Measurements from ENCODE around the gene CTNNA3. TPM values are rescaled to one million over a fixed set of nuclear protein-coding genes. Genes with fewer than 3 reads are reported as not detected.

The CTNNA3 gene
- total RNA-seq, 1 donor from 2014 or later, result not detected

DNA sequence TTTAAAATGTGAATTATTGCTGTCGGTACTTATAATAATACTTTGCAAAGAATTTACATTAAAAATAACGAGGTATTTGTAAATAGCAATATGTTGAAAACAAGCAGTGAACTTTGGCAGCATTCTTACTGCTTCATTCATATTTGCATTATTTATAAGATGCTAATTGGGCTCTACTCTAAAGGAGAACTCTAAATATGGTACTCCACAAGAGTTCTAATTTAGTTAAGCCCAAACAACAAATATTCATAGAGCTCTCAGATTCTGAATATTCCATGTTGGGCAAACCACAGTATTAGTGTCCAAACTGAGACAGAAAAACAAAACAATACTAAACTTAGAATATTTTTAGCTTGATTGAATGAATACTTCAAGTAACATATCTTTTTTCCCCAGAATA lies 1674.6 kb downstream of the CTNNA3 start:
- Histone ChIP-seq H3K36me3 (ENCODE audit: control insufficient read depth, insufficient read depth, low read length) (no peaks in the 10 kb centered on the region), H3K4me3 (ENCODE audit: low read depth, low read length) (no peak overlapping the region), H3K27me3 (ENCODE audit: control insufficient read depth, insufficient read depth, low read length) (no peaks in the 10 kb centered on the region)
- TF ChIP-seq, protein P1, sequence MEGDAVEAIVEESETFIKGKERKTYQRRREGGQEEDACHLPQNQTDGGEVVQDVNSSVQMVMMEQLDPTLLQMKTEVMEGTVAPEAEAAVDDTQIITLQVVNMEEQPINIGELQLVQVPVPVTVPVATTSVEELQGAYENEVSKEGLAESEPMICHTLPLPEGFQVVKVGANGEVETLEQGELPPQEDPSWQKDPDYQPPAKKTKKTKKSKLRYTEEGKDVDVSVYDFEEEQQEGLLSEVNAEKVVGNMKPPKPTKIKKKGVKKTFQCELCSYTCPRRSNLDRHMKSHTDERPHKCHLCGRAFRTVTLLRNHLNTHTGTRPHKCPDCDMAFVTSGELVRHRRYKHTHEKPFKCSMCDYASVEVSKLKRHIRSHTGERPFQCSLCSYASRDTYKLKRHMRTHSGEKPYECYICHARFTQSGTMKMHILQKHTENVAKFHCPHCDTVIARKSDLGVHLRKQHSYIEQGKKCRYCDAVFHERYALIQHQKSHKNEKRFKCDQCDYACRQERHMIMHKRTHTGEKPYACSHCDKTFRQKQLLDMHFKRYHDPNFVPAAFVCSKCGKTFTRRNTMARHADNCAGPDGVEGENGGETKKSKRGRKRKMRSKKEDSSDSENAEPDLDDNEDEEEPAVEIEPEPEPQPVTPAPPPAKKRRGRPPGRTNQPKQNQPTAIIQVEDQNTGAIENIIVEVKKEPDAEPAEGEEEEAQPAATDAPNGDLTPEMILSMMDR (IDR thresholded peaks at IDR 0.05; ENCODE audit: insufficient read depth, low read length, severe bottlenecking), result no peak
- DNase-seq (ENCODE audit: low read depth) (no peak), FAIRE-seq (no peak)

DNA sequence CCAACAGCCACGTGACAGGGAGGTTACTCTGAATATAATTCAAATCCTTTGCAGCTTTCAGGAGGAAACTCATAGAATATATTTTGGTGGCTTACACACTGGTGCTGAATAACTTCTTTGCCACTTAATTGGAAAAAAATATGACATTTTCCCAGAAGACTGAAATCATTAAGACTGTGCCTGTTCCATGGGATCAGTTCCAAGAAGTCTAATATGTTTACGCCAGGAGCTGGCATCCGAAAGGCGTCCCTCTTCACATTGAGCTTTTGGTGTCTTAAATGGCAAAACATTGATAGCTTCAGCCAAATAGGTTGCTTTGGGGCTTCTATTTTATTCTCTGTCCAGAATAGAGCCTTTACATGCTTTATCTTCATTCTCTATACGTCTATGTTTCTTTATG lies 1687.8 kb downstream of the CTNNA3 start:
- FAIRE-seq, result no peak

DNA sequence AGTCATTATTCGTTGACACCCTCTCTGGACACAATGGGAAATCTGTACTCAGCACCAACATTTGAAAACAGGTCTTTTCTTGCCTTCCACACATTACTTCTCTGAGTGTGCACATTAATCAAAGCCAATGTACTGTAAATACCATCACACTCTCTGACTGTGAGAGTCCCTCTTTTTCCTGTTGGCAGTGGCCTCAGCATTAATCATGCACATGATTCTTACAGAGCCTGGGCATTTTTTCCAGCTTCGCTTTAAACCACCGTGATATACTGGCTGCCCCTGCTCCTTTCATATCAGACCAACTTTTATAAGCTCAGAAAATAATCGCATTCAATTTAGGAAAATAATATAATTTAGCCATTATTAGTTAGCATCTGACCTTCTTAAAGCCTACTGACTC lies 1689.6 kb downstream of the CTNNA3 start:
- Histone ChIP-seq H3K36me3 (ENCODE audit: control insufficient read depth, insufficient read depth, low read length) (no peaks in the 10 kb centered on the region), H3K27me3 (ENCODE audit: control insufficient read depth, insufficient read depth, low read length) (no peaks in the 10 kb centered on the region), H3K4me3 (ENCODE audit: low read depth, low read length) (no peak overlapping the region)
- no peak for DNase-seq (ENCODE audit: low read depth)
- TF ChIP-seq, protein P1 (IDR thresholded peaks at IDR 0.05; ENCODE audit: insufficient read depth, low read length, severe bottlenecking), result no peak
- FAIRE-seq, result no peak

More for the DNA sequence above, 1687.8 kb downstream of the CTNNA3 start:
- no peak overlapping the region for H3K4me3 ChIP-seq (ENCODE audit: low read depth, low read length)
- H3K27me3 ChIP-seq (ENCODE audit: control insufficient read depth, insufficient read depth, low read length), result no peaks in the 10 kb centered on the region
- TF ChIP-seq, protein P1 (IDR thresholded peaks at IDR 0.05; ENCODE audit: insufficient read depth, low read length, severe bottlenecking), result no peak
- H3K36me3 ChIP-seq (ENCODE audit: control insufficient read depth, insufficient read depth, low read length), result no peaks in the 10 kb centered on the region
- no peak for DNase-seq (ENCODE audit: low read depth)

DNA sequence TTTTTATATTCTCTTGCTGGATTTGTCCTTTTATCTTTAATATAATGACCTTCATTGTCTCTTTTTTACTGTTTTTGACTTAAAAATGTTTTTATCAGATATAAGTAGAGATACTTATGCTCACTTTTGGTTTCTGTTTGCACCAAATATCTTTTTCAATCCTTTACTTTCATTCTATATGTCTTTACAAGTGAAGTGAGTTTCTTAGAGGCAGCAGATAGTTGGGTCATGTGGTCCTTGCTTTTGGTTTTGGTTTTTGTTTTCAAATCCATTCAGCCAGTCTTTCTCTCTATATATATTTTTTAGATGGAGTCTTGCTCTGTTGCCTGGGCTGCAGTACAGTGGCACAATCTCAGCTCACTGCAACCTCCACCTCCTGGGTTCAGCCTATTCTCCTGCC lies 1702.5 kb downstream of the CTNNA3 start:
- no peak for FAIRE-seq

DNA sequence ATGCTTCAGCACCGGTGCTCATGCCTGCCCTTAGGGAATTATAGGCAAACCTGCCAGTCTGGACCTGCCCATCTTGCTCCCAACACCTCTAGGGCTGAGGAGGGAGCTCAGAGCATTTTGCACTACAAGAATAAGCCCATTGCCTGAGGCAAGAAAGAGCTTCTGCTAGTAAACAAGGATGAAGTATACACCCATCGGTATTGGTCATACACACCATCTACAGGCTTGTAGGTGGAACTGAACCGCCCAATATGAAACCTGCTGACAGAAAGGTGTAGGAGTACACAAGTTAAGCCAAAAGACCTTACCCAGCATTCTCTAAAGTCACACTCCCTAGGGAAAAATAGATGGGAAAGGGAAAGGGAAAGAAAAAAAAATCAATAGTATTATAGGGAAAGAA lies 1727.1 kb downstream of the CTNNA3 start:
- DNase-seq (ENCODE audit: low read depth) (no peak), FAIRE-seq (no peak)
- H3K4me3 ChIP-seq (ENCODE audit: low read depth, low read length), result no peak overlapping the region
- TF ChIP-seq, protein P1 (IDR thresholded peaks at IDR 0.05; ENCODE audit: insufficient read depth, low read length, severe bottlenecking), result no peak
- H3K36me3 ChIP-seq (ENCODE audit: control insufficient read depth, insufficient read depth, low read length), result no peaks in the 10 kb centered on the region
- no peaks in the 10 kb centered on the region for H3K27me3 ChIP-seq (ENCODE audit: control insufficient read depth, insufficient read depth, low read length)

More for the DNA sequence above, 1702.5 kb downstream of the CTNNA3 start:
- H3K27me3 ChIP-seq (ENCODE audit: control insufficient read depth, insufficient read depth, low read length), result no peaks in the 10 kb centered on the region
- TF ChIP-seq, protein P1 (IDR thresholded peaks at IDR 0.05; ENCODE audit: insufficient read depth, low read length, severe bottlenecking), result no peak
- no peaks in the 10 kb centered on the region for H3K36me3 ChIP-seq (ENCODE audit: control insufficient read depth, insufficient read depth, low read length)
- no peak overlapping the region for H3K4me3 ChIP-seq (ENCODE audit: low read depth, low read length)
- DNase-seq (ENCODE audit: low read depth), result no peak

DNA sequence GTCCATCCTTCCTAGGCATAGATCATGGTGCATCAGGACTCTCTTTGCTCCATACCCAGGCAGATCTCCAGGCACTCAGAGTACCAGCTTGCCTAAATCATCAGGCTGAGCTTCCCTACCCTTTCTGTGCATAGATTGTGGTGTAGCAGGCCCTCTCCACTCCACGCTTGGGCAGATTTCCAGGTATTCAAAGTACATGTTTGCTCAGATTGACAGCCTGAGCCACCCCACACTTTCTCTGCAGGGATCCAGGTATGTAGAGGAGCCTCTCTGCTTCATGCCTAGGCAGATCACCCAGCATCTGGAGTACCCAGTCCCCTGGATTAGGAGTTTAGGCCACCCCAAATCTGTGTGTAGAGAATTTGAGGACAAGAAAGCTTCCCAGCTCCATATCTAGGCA lies 1727.6 kb downstream of the CTNNA3 start:
- DNase-seq (ENCODE audit: low read depth) (no peak), FAIRE-seq (no peak)
- TF ChIP-seq, protein P1 (IDR thresholded peaks at IDR 0.05; ENCODE audit: insufficient read depth, low read length, severe bottlenecking), result no peak
- no peaks in the 10 kb centered on the region for H3K36me3 ChIP-seq (ENCODE audit: control insufficient read depth, insufficient read depth, low read length)
- no peaks in the 10 kb centered on the region for H3K27me3 ChIP-seq (ENCODE audit: control insufficient read depth, insufficient read depth, low read length)
- H3K4me3 ChIP-seq (ENCODE audit: low read depth, low read length), result no peak overlapping the region
